Stimulated activated CD4-positive, alpha-beta T cell treated with anti-CD3 and anti-CD28 coated beads, TNF-alpha, amount 100 ng/mL, for 1 hour (primary cell): ENCODE data around the gene CAVIN2.

Source experiments
- DNase-seq, 3 donors: peaks; one replicate each; pipeline ENCODE4 v3.0.0-alpha.2; 2020; ENCODE audit warnings: low read depth in 3 of 3, low spot score in 1 of 3

CAVIN2 gene

GRCh38 chr2:191840921-191841320 lies 6.0 kb downstream of the CAVIN2 start:
- DNase-seq, result no peak

- no peak for DNase-seq
Observed at GRCh38 chr2:191839918-191840804, 6.7 kb downstream of the CAVIN2 start.

- DNase-seq, result no peak
Observed at GRCh38 chr2:191838526-191838925, 8.4 kb downstream of the CAVIN2 start.

- no peak for DNase-seq
Observed at GRCh38 chr2:191836853-191837769, 9.8 kb downstream of the CAVIN2 start.

GRCh38 chr2:191836471-191836852 lies 10.4 kb downstream of the CAVIN2 start:
- no peak for DNase-seq

- DNase-seq, result no peak
Observed at GRCh38 chr2:191835539-191836350, 11.1 kb downstream of the CAVIN2 start.

- no peak for DNase-seq
Observed at GRCh38 chr2:191835100-191835499, 11.8 kb downstream of the CAVIN2 start.

GRCh38 chr2:191833356-191833755 lies 13.5 kb downstream of the CAVIN2 start:
- no peak for DNase-seq

GRCh38 chr2:191832668-191833067 lies 14.2 kb downstream of the CAVIN2 start:
- no peak for DNase-seq

- no peak for DNase-seq
Observed at GRCh38 chr2:191831410-191831994, 15.4 kb downstream of the CAVIN2 start.

- no peak for DNase-seq
Observed at GRCh38 chr2:191824398-191824797, 22.5 kb downstream of the CAVIN2 start.

GRCh38 chr2:191821078-191821477 lies 25.8 kb downstream of the CAVIN2 start:
- DNase-seq, result no peak

GRCh38 chr2:191818725-191819350 lies 28.1 kb downstream of the CAVIN2 start:
- no peak for DNase-seq

GRCh38 chr2:191818133-191818532 lies 28.8 kb downstream of the CAVIN2 start:
- no peak for DNase-seq

- no peak for DNase-seq
Observed at GRCh38 chr2:191815010-191815409, 31.9 kb downstream of the CAVIN2 start.

- DNase-seq, result no peak
Observed at GRCh38 chr2:191813943-191814342, 32.9 kb downstream of the CAVIN2 start.

GRCh38 chr2:191811807-191812602 lies 34.9 kb downstream of the CAVIN2 start:
- DNase-seq, result no peak

GRCh38 chr2:191806396-191806795 lies 40.5 kb downstream of the CAVIN2 start:
- no peak for DNase-seq

GRCh38 chr2:191804766-191805165 lies 42.1 kb downstream of the CAVIN2 start:
- no peak for DNase-seq
